Trophoblast cell (in vitro differentiated cells and primary cell): Measurements from ENCODE around the gene COL23A1.

ENCODE experiments used
- DNase-seq, 2 donors: peaks; one replicate each; pipeline ENCODE4 v3.0.0-alpha.2; 2016
- H2AFZ ChIP-seq: 2 replicates; pipeline ENCODE4 v1.6.1; 2013; ENCODE audit warnings: low read length, moderate library complexity, mild to moderate bottlenecking; ENCODE audit not compliant: insufficient read depth, poor library complexity
- H2AK5ac ChIP-seq: 2 replicates; pipeline ENCODE4 v1.6.1; 2013; ENCODE audit warnings: mild to moderate bottlenecking, low read length
- H2BK120ac ChIP-seq: 2 replicates; pipeline ENCODE4 v1.6.1; 2013; ENCODE audit warnings: low read length, mild to moderate bottlenecking, moderate library complexity; ENCODE audit not compliant: insufficient read depth, poor library complexity
- H2BK12ac ChIP-seq: 2 replicates; pipeline ENCODE4 v1.6.1; 2013; ENCODE audit warnings: mild to moderate bottlenecking, low read length, moderate library complexity
- H2BK5ac ChIP-seq: 2 replicates; pipeline ENCODE4 v1.6.1; 2013; ENCODE audit warnings: low read length, low read depth, moderate library complexity, mild to moderate bottlenecking; ENCODE audit not compliant: poor library complexity
- H3K14ac ChIP-seq: 2 replicates; pipeline ENCODE4 v1.6.1; 2013; ENCODE audit warnings: mild to moderate bottlenecking, low read length
- H3K18ac ChIP-seq: 2 replicates; pipeline ENCODE4 v1.6.1; 2013; ENCODE audit warnings: mild to moderate bottlenecking, low read length
- H3K23ac ChIP-seq: 2 replicates; pipeline ENCODE4 v1.6.1; 2013; ENCODE audit warnings: low read length
- H3K27ac ChIP-seq: 2 replicates; pipeline ENCODE4 v1.5.1; 2013; ENCODE audit warnings: low read depth, mild to moderate bottlenecking, inconsistent platforms, low read length, moderate library complexity
- H3K27me3 ChIP-seq: 2 replicates; pipeline ENCODE4 v1.6.1; 2013; ENCODE audit warnings: inconsistent platforms, mild to moderate bottlenecking, low read length, moderate library complexity; ENCODE audit not compliant: insufficient read depth
- H3K36me3 ChIP-seq, 2 experiments: 1 replicate in 1 of 2; 2 replicates in 1 of 2; pipeline ENCODE4 v1.6.1; 2013; ENCODE audit warnings: low read length in 2 of 2, mild to moderate bottlenecking in 2 of 2, moderate library complexity in 1 of 2; ENCODE audit not compliant: insufficient read depth in 2 of 2, control insufficient read depth in 1 of 2
- H3K4ac ChIP-seq: 2 replicates; pipeline ENCODE4 v1.6.1; 2013; ENCODE audit warnings: low read depth, mild to moderate bottlenecking, low read length, moderate library complexity
- H3K4me1 ChIP-seq, 2 experiments: 1 replicate in 1 of 2; 2 replicates in 1 of 2; pipeline ENCODE4 v1.6.1; 2013; ENCODE audit warnings: low read length in 2 of 2, mild to moderate bottlenecking in 2 of 2, moderate library complexity in 1 of 2; ENCODE audit not compliant: insufficient read depth in 2 of 2, control insufficient read depth in 1 of 2
- H3K4me2 ChIP-seq: 2 replicates; pipeline ENCODE4 v1.6.1; 2013; ENCODE audit warnings: inconsistent platforms, mild to moderate bottlenecking, low read length, moderate library complexity
- H3K4me3 ChIP-seq: 2 replicates; pipeline ENCODE4 v1.5.1; 2013; ENCODE audit warnings: mild to moderate bottlenecking, low read depth, low read length, inconsistent platforms
- H3K79me1 ChIP-seq: one replicate; pipeline ENCODE4 v1.6.1; 2013; ENCODE audit warnings: low read length
- H3K79me2 ChIP-seq: 2 replicates; pipeline ENCODE4 v1.6.1; 2013; ENCODE audit warnings: low read length, mild to moderate bottlenecking; ENCODE audit not compliant: control insufficient read depth, insufficient read depth, poor library complexity
- H3K9ac ChIP-seq: 2 replicates; pipeline ENCODE4 v1.6.1; 2013; ENCODE audit warnings: mild to moderate bottlenecking, low read length
- H3K9me3 ChIP-seq: 2 replicates; pipeline ENCODE4 v1.6.1; 2013; ENCODE audit warnings: low read depth, mild to moderate bottlenecking, control low read depth, inconsistent platforms, low read length; ENCODE audit not compliant: insufficient read depth
- H4K12ac ChIP-seq: 2 replicates; pipeline ENCODE4 v1.6.1; 2013; ENCODE audit warnings: low read depth, mild to moderate bottlenecking, low read length, moderate library complexity
- H4K8ac ChIP-seq: 2 replicates; pipeline ENCODE4 v1.6.1; 2013; ENCODE audit warnings: low read depth, mild to moderate bottlenecking, low read length, moderate library complexity
- H4K91ac ChIP-seq: one replicate; pipeline ENCODE4 v1.6.1; 2013; ENCODE audit warnings: low read depth, mild to moderate bottlenecking, low read length, moderate library complexity
- WGBS: extraction: QIAGEN DNeasy Blood & Tissue Kit; methylation state at CpG from one replicate; pipeline ENCODE4 v1.1.7; 2013; ENCODE audit warnings: missing lambda C conversion rate; ENCODE audit not compliant: insufficient read length, insufficient coverage; ENCODE audit errors: extremely low coverage; 5-methylcytosine and 5-hydroxymethylcytosine counted together

Gene COL23A1

GRCh38 chr5:178267876-178268275 lies 322.3 kb downstream of the COL23A1 start:
- H4K8ac ChIP-seq: no peak overlapping the region
- no peak overlapping the region for H3K4ac ChIP-seq
- no peak overlapping the region for H2BK120ac ChIP-seq
- no peak overlapping the region for H3K18ac ChIP-seq
- no peaks in the 10 kb centered on the region for H3K9me3 ChIP-seq
- no peak overlapping the region for H2BK5ac ChIP-seq
- no peak overlapping the region for H4K12ac ChIP-seq
- H3K36me3 ChIP-seq: no peaks in the 10 kb centered on the region
- H4K91ac ChIP-seq: no peak overlapping the region
- no peak overlapping the region for H2BK12ac ChIP-seq
- no peaks in the 10 kb centered on the region for H3K4me1 ChIP-seq
- no peak overlapping the region for H3K9ac ChIP-seq
- no peak overlapping the region for H3K27ac ChIP-seq
- DNase-seq: no peak
- no peak overlapping the region for H2AFZ ChIP-seq
- no peaks in the 10 kb centered on the region for H3K79me1 ChIP-seq
- H3K4me2 ChIP-seq: no peak overlapping the region
- H3K4me3 ChIP-seq: no peak overlapping the region
- H2AK5ac ChIP-seq: no peak overlapping the region
- H3K23ac ChIP-seq: no peak overlapping the region
- no peaks in the 10 kb centered on the region for H3K27me3 ChIP-seq
- no peak overlapping the region for H3K14ac ChIP-seq
- WGBS: no CpG with 5 or more reads among the region's 10 CpGs
- H3K79me2 ChIP-seq: no peaks in the 10 kb centered on the region

DNA sequence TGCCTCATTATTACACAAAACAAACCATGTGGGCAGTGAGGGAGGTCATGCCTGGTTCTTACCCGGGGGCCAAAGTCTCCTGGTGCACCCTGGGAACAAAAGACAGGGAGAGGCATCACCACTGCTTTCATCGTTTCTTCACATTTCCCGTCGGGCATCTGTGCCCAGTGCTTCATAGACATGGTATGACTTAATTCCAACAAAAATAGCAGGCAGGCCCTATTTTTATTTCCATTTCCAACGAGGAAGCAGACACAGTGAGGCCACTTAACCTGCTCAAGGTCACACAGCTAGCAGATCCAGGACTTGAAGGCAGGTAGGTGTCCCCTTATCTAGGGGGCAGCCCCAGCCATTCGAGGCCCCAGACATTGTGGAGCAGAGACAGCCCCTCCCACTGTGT lies 322.9 kb downstream of the COL23A1 start:
- DNase-seq: no peak
- Histone ChIP-seq H3K4me3 (no peak overlapping the region), H3K4ac (no peak overlapping the region), H2BK120ac (no peak overlapping the region), H2BK12ac (no peak overlapping the region), H4K12ac (no peak overlapping the region), H3K18ac (no peak overlapping the region), H2AFZ (no peak overlapping the region), H3K9me3 (no peaks in the 10 kb centered on the region), H3K23ac (no peak overlapping the region), H3K14ac (no peak overlapping the region), H4K8ac (no peak overlapping the region), H3K79me2 (no peaks in the 10 kb centered on the region), H3K9ac (no peak overlapping the region), H2AK5ac (no peak overlapping the region), H3K27me3 (no peaks in the 10 kb centered on the region), H2BK5ac (no peak overlapping the region), H3K79me1 (no peaks in the 10 kb centered on the region), H3K27ac (no peak overlapping the region), H4K91ac (no peak overlapping the region), H3K36me3 (no peaks in the 10 kb centered on the region), H3K4me2 (no peak overlapping the region), H3K4me1 (no peaks in the 10 kb centered on the region)
- WGBS: no CpG with 5 or more reads among the region's 6 CpGs

GRCh38 chr5:178266581-178266980 lies 323.6 kb downstream of the COL23A1 start:
- Histone ChIP-seq H2BK5ac (no peak overlapping the region), H3K4ac (no peak overlapping the region), H3K18ac (no peak overlapping the region), H3K14ac (no peak overlapping the region), H4K8ac (no peak overlapping the region), H3K4me1 (peaks cover 5 to 6% of the 10 kb centered on the region in 2 experiments), H3K4me3 (no peak overlapping the region), H4K12ac (no peak overlapping the region), H3K79me2 (no peaks in the 10 kb centered on the region), H2BK12ac (no peak overlapping the region), H2AK5ac (no peak overlapping the region), H2BK120ac (no peak overlapping the region), H3K36me3 (no peaks in the 10 kb centered on the region), H3K9me3 (no peaks in the 10 kb centered on the region), H2AFZ (no peak overlapping the region), H3K9ac (no peak overlapping the region), H4K91ac (no peak overlapping the region), H3K79me1 (no peaks in the 10 kb centered on the region), H3K27ac (no peak overlapping the region), H3K23ac (no peak overlapping the region), H3K4me2 (no peak overlapping the region), H3K27me3 (no peaks in the 10 kb centered on the region)
- WGBS: no CpG with 5 or more reads among the region's 10 CpGs
- no peak for DNase-seq

- Histone ChIP-seq H3K79me2 (no peaks in the 10 kb centered on the region), H2AK5ac (no peak overlapping the region), H4K8ac (no peak overlapping the region), H3K79me1 (no peaks in the 10 kb centered on the region), H3K18ac (no peak overlapping the region), H3K27me3 (no peaks in the 10 kb centered on the region), H2AFZ (no peak overlapping the region), H3K9me3 (no peaks in the 10 kb centered on the region), H3K4me3 (no peak overlapping the region), H2BK5ac (no peak overlapping the region), H3K4me1 (peaks cover 7% of the 10 kb centered on the region in 2 experiments), H3K9ac (no peak overlapping the region), H2BK12ac (no peak overlapping the region), H3K4ac (no peak overlapping the region), H3K4me2 (no peak overlapping the region), H3K23ac (no peak overlapping the region), H3K36me3 (no peaks in the 10 kb centered on the region), H4K91ac (no peak overlapping the region), H2BK120ac (no peak overlapping the region), H4K12ac (no peak overlapping the region), H3K14ac (no peak overlapping the region), H3K27ac (no peak overlapping the region)
- WGBS: no CpG with 5 or more reads among the region's 7 CpGs
- no peak for DNase-seq
Observed at GRCh38 chr5:178265746-178266145, 324.4 kb downstream of the COL23A1 start.
